Prostate gland (tissue), 2 donors: ENCODE results near the gene CIROP. TPM values are rescaled to one million over a fixed set of nuclear protein-coding genes. Genes with fewer than 3 reads are reported as not detected.
"Not testable (repeated sequence)": the region's sequence is repeated elsewhere in the genome, so short reads cannot be mapped to it uniquely, and the experiment has no call there.

ENCODE experiments used
- DNase-seq: peaks from one replicate; pipeline ENCODE4 v3.0.0-alpha.2; 2019; ENCODE audit warnings: low spot score
- H3K27ac ChIP-seq, 2 donors: fragments of 200-600 bp; sonication (generic); 2 replicates each; pipeline ENCODE4 v1.5.1; 2017 to 2019
- H3K27me3 ChIP-seq: fragments of 200-600 bp; sonication (generic); replicated peaks from 2 replicates; pipeline ENCODE4 v1.5.1; 2019; ENCODE audit not compliant: insufficient read depth
- H3K36me3 ChIP-seq, 2 donors: fragments of 200-600 bp; sonication (generic); 1 replicate in 1 of 2; 2 replicates in 1 of 2; pipeline versions ENCODE4 v1.5.1 to v1.8.1; 2017 to 2019
- H3K4me1 ChIP-seq: fragments of 200-600 bp; sonication (generic); replicated peaks from 2 replicates; pipeline ENCODE4 v1.5.1; 2019
- H3K4me3 ChIP-seq, 2 donors: fragments of 200-600 bp; sonication (generic); 2 replicates each; pipeline ENCODE4 v1.5.1; 2017 to 2019
- H3K9me3 ChIP-seq: fragments of 200-600 bp; sonication (generic); 2 replicates; pipeline ENCODE4 v1.5.1; 2017
- CTCF ChIP-seq, 4 experiments: fragments of 200-600 bp in 2 of 4; fragments of 450-650 bp in 2 of 4; sonication (generic) in 2 of 4; IDR thresholded peaks; 1 replicate in 3 of 4; 2 replicates in 1 of 4; pipeline ENCODE4 v1.5.1; 2016 to 2019; ENCODE audit warnings: antibody characterized with exemption in 4 of 4, mild to moderate bottlenecking in 2 of 4, moderate library complexity in 2 of 4
- POLR2A ChIP-seq: fragments of 450-650 bp; IDR thresholded peaks from one replicate; pipeline ENCODE4 v1.6.1; 2016; ENCODE audit warnings: antibody characterized with exemption, mild to moderate bottlenecking
- POLR2AphosphoS5 ChIP-seq: sonication (generic); formaldehyde crosslinking; IDR thresholded peaks from one replicate; pipeline ENCODE4 v1.6.1; 2017; ENCODE audit warnings: antibody characterized with exemption
- WGBS: methylation state at CpG from one replicate; pipeline ENCODE4 v1.1.5; 2018; 5-methylcytosine and 5-hydroxymethylcytosine counted together
- intact Hi-C: fragments of 100-400 bp; cut with DNase I; formaldehyde crosslinking; loops from one replicate; pipeline ENCODE4 v1.14.2; 2022
- total RNA-seq, 2 donors: library from RNA; depleted of rRNA; stranded (reverse); fragments of >200 nt; gene quantifications; one replicate each; pipeline ENCODE4 v1.1.0, GENCODE V29; 2016

Gene CIROP
- total RNA-seq, 2 donors from 2014 or later: not detected

- Histone ChIP-seq H3K27me3 (peaks cover 5% of the 10 kb centered on the region), H3K4me1 (no peaks in the 10 kb centered on the region), H3K27ac (no peak overlapping the region), H3K9me3 (no peaks in the 10 kb centered on the region), H3K4me3 (no peak overlapping the region), H3K36me3 (no peaks in the 10 kb centered on the region)
- intact Hi-C loops: no loop called here
- no peak for DNase-seq
- 61% methylated on average over 5 of the region's 5 CpGs for WGBS
- TF ChIP-seq CTCF (IDR thresholded peaks at IDR 0.05) (no peak), POLR2AphosphoS5 (no peak), POLR2A (no peak)
These were observed 6.0 kb upstream of the CIROP start for GRCh38 chr14:23110579-23111365.

GRCh38 chr14:23109769-23110168, 5.0 kb upstream of the CIROP start:
- Histone ChIP-seq H3K9me3 (no peaks in the 10 kb centered on the region), H3K4me1 (no peaks in the 10 kb centered on the region), H3K27ac (no peak overlapping the region), H3K4me3 (no peak overlapping the region), H3K27me3 (peaks cover 5% of the 10 kb centered on the region), H3K36me3 (no peaks in the 10 kb centered on the region)
- intact Hi-C loops: no loop called here
- TF ChIP-seq POLR2A (no peak), CTCF (IDR thresholded peaks at IDR 0.05) (no peak), POLR2AphosphoS5 (no peak)
- DNase-seq: no peak
- 89% methylated on average over 1 of the region's 1 CpG for WGBS

- intact Hi-C loops, H3K36me3 ChIP-seq, H3K9me3 ChIP-seq, DNase-seq, H3K27me3 ChIP-seq, H3K4me3 ChIP-seq, H3K27ac ChIP-seq, H3K4me1 ChIP-seq: not testable (repeated sequence)
- WGBS: 93% methylated on average over 24 of the region's 24 CpGs
These were observed 3.4 kb upstream of the CIROP start for GRCh38 chr14:23108169-23108568.

- intact Hi-C loops, H3K4me1 ChIP-seq, H3K9me3 ChIP-seq, DNase-seq, H3K27me3 ChIP-seq, H3K36me3 ChIP-seq, H3K27ac ChIP-seq, H3K4me3 ChIP-seq: not testable (repeated sequence)
- WGBS: 93% methylated on average over 4 of the region's 5 CpGs
These were observed 2.8 kb upstream of the CIROP start for GRCh38 chr14:23107620-23108019.

GRCh38 chr14:23106747-23107045, 1.9 kb upstream of the CIROP start:
- DNase-seq: no peak
- H3K4me1 ChIP-seq: no peaks in the 10 kb centered on the region
- TF ChIP-seq POLR2AphosphoS5 (no peak), CTCF (IDR thresholded peaks at IDR 0.05) (no peak), POLR2A (no peak)
- no peaks in the 10 kb centered on the region for H3K9me3 ChIP-seq
- intact Hi-C loops: no loop called here
- no peaks in the 10 kb centered on the region for H3K36me3 ChIP-seq
- no peak overlapping the region for H3K4me3 ChIP-seq
- H3K27ac ChIP-seq: no peak overlapping the region
- H3K27me3 ChIP-seq: no peaks in the 10 kb centered on the region

GRCh38 chr14:23105348-23105824, 597 bp upstream of the CIROP start:
- intact Hi-C loops: no loop called here
- TF ChIP-seq POLR2AphosphoS5: no peak
- TF ChIP-seq CTCF (IDR thresholded peaks at IDR 0.05): no peak
- TF ChIP-seq POLR2A: no peak
- no peak overlapping the region for H3K4me3 ChIP-seq

More at GRCh38 chr14:23105348-23105824, 597 bp upstream of the CIROP start:
- no peaks in the 10 kb centered on the region for H3K36me3 ChIP-seq
- DNase-seq: no peak
- no peak overlapping the region for H3K27ac ChIP-seq
- H3K4me1 ChIP-seq: no peaks in the 10 kb centered on the region
- H3K27me3 ChIP-seq: no peaks in the 10 kb centered on the region
- whole genome bisulfite sequencing: 97% methylated on average over 4 of the region's 4 CpGs
- H3K9me3 ChIP-seq: no peaks in the 10 kb centered on the region
